Left forelimb (tissue), 1 donor: ENCODE measurements around the gene MYOG.
A peak's percentile ranks its signal among the peaks of the same experiment; 100 is the strongest.

Experiments
- DNase-seq: peaks from one replicate; pipeline ENCODE4 v3.0.0-alpha.2; 2018; ENCODE audit warnings: low spot score

MYOG gene

GRCh38 chr1:203046984-203047630, 38.7 kb downstream of the MYOG start:
- DNase-seq: no peak

- no peak for DNase-seq
These were observed 39.8 kb downstream of the MYOG start for GRCh38 chr1:203045821-203046594.

GRCh38 chr1:203045336-203045735, 40.5 kb downstream of the MYOG start:
- DNase-seq: no peak

- no peak for DNase-seq
These were observed 41.1 kb downstream of the MYOG start for GRCh38 chr1:203044546-203045250.

- DNase-seq: no peak
These were observed 41.8 kb downstream of the MYOG start for GRCh38 chr1:203043830-203044545.

GRCh38 chr1:203041351-203041932, 44.4 kb downstream of the MYOG start:
- DNase-seq: no peak

GRCh38 chr1:203040513-203041275, 45.1 kb downstream of the MYOG start:
- no peak for DNase-seq

GRCh38 chr1:203039609-203040512, 46.0 kb downstream of the MYOG start:
- no peak for DNase-seq

- DNase-seq: peak; percentile 53
These were observed 46.8 kb downstream of the MYOG start for GRCh38 chr1:203038891-203039608.

- peak; percentile 79 for DNase-seq
These were observed 47.5 kb downstream of the MYOG start for GRCh38 chr1:203038217-203038741.

GRCh38 chr1:203037509-203038190, 48.2 kb downstream of the MYOG start:
- no peak for DNase-seq

- DNase-seq: no peak
These were observed 49.3 kb downstream of the MYOG start for GRCh38 chr1:203036537-203036936.

- no peak for DNase-seq
These were observed 49.7 kb downstream of the MYOG start for GRCh38 chr1:203036135-203036534.

- DNase-seq: no peak
These were observed 50.5 kb downstream of the MYOG start for GRCh38 chr1:203035111-203036000.

GRCh38 chr1:203034422-203035110, 51.2 kb downstream of the MYOG start:
- no peak for DNase-seq

GRCh38 chr1:203033917-203034316, 51.9 kb downstream of the MYOG start:
- DNase-seq: no peak

- no peak for DNase-seq
These were observed 52.5 kb downstream of the MYOG start for GRCh38 chr1:203033287-203033686.
